Measurements from ENCODE around the gene C10orf95. TPM values are rescaled to one million over a fixed set of nuclear protein-coding genes. Genes with fewer than 3 reads are reported as not detected.
A peak's percentile ranks its signal among the peaks of the same experiment; 100 is the strongest.

Gene C10orf95
- total and polyA plus RNA-seq, 2 donors (not counting 1 experiment from before 2014, with no cell fraction given), result 0.32 to 0.63 TPM

- intact Hi-C loops (cut with micrococcal nuclease), result no loop called here
Measured at GRCh38 chr10:102435133-102435497, 16.2 kb downstream of the C10orf95 start.

More at GRCh38 chr10:102435133-102435497, 16.2 kb downstream of the C10orf95 start:
- Histone ChIP-seq H3K9ac (ENCODE audit: low read length) (no peak overlapping the region), H4K20me1 (ENCODE audit: control insufficient read depth, insufficient read depth, low read length, poor library complexity, severe bottlenecking) (no peaks in the 10 kb centered on the region), H3K4me3 (ENCODE audit: control extremely low read depth in 1 of 5, extremely low read depth in 1 of 5, insufficient read depth in 1 of 5, low read depth in 2 of 5, low read length in 4 of 5) (peak overlapping the region in 2 of 5 experiments; percentile 25 to 33), H3K4me2 (replicated peaks; ENCODE audit: low read depth, low read length, poor library complexity, severe bottlenecking) (peak overlapping the region; percentile 62), H3K27ac (ENCODE audit: low read length in 2 of 2) (no peak overlapping the region), H3K4me1 (ENCODE audit: control insufficient read depth in 2 of 2, insufficient read depth in 2 of 2, low read length in 2 of 2) (peaks cover 26 to 42% of the 10 kb centered on the region in 2 donors), H3K9me3 (ENCODE audit: control extremely low read depth in 1 of 3, control insufficient read depth in 2 of 3, insufficient read depth in 1 of 3, low read length in 2 of 3) (no peaks in the 10 kb centered on the region), H2AFZ (ENCODE audit: insufficient read depth, low read depth, low read length, poor library complexity, severe bottlenecking) (peak overlapping the region; percentile 89), H3K27me3 (replicated peaks in 1 of 4; ENCODE audit: control extremely low read depth in 1 of 4, control insufficient read depth in 3 of 4, insufficient read depth in 4 of 4, low read length in 3 of 4) (no peaks in the 10 kb centered on the region), H3K36me3 (replicated peaks in 1 of 2; ENCODE audit: control extremely low read depth in 1 of 2, control insufficient read depth in 1 of 2, extremely low read depth in 1 of 2, insufficient read depth in 2 of 2, low read length in 1 of 2) (no peaks in the 10 kb centered on the region), H3K79me2 (ENCODE audit: control insufficient read depth, insufficient read depth, low read length) (peaks cover 11% of the 10 kb centered on the region)
- H3K27me3 Mint-ChIP-seq, result no peaks in the 10 kb centered on the region
- peak overlapping the region; percentile 56 for H3K27ac Mint-ChIP-seq
- DNase-seq (peak; percentile 18), ATAC-seq (ENCODE audit: low read depth) (no peak)
- no peaks in the 10 kb centered on the region for H3K9me3 Mint-ChIP-seq (ENCODE audit: insufficient read depth)
- CTCF ChIA-PET, result interaction anchor here (1.0 kb wide), 1 partner anchor 30 kb away, joined by 3 read pairs; no protein-coding TSS in a partner anchor
- no peak for TF ChIP-seq CTCF (IDR thresholded peaks at IDR 0.05)
- WGBS (ENCODE audit: insufficient coverage), result no CpG with 5 or more reads among the region's 5 CpGs
- H3K4me1 Mint-ChIP-seq, result peaks cover 37% of the 10 kb centered on the region
- peak overlapping the region; percentile 53 for H3K4me3 Mint-ChIP-seq
- POLR2A ChIA-PET, result interaction anchor here (2.1 kb wide), 1 partner anchor 40 kb away, joined by 5 read pairs; the partner anchor contains the start of gene NFKB2

All from B cell (primary cell).